ENCODE results near the gene IMPA2. TPM values are rescaled to one million over a fixed set of nuclear protein-coding genes. Genes with fewer than 3 reads are reported as not detected.
A peak's percentile ranks its signal among the peaks of the same experiment; 100 is the strongest.

Gene IMPA2
- total and polyA plus RNA-seq, 2 of the 13 experiments (the other 11 are each of a cell fraction or from before 2014, with no cell fraction given) = 37.8 to 71.8 TPM

- peak; percentile 84 for TF ChIP-seq MTF1 (CRISPR knock-in tag; IDR thresholded peaks at IDR 0.05)
- peak; percentile 95 for TF ChIP-seq MXD3 (CRISPR knock-in tag; IDR thresholded peaks at IDR 0.05)
- TF ChIP-seq ZBTB26 (CRISPR knock-in tag; IDR thresholded peaks at IDR 0.05; ENCODE audit: borderline replicate concordance) = peak; percentile 80
- TF ChIP-seq ZFY (CRISPR knock-in tag; IDR thresholded peaks at IDR 0.05) = peak; percentile 98
- TF ChIP-seq CHCHD3 (CRISPR knock-in tag; IDR thresholded peaks at IDR 0.05) = peak; percentile 45; the same call in 1 of the 2 replicates
- TF ChIP-seq FOXP1 (IDR thresholded peaks at IDR 0.05) = no peak
- peak; percentile 31; the same call in 1 of the 2 replicates for TF ChIP-seq FOXP1 (CRISPR knock-in tag; IDR thresholded peaks at IDR 0.05)
- TF ChIP-seq ZNF816 (CRISPR knock-in tag; IDR thresholded peaks at IDR 0.05; ENCODE audit: borderline replicate concordance) = peak; percentile 92
- TF ChIP-seq HNRNPUL1 (IDR thresholded peaks at IDR 0.05; ENCODE audit: low read depth, low read length) = no peak
- TF ChIP-seq ZNF576 (CRISPR knock-in tag; IDR thresholded peaks at IDR 0.05) = 0 out of 2 replicates have a peak, but pooled peaks have one; percentile 52
- TF ChIP-seq NFE2L2 (IDR thresholded peaks at IDR 0.05; ENCODE audit: low read length) = no peak
- no peak for TF ChIP-seq ZNF841 (CRISPR knock-in tag; IDR thresholded peaks at IDR 0.05; ENCODE audit: borderline replicate concordance)
- no peak for TF ChIP-seq CEBPG (CRISPR knock-in tag; IDR thresholded peaks at IDR 0.05)
- TF ChIP-seq ZNF124 (CRISPR knock-in tag; IDR thresholded peaks at IDR 0.05) = peak; percentile 34; the same call in 1 of the 2 replicates
- TF ChIP-seq ZNF552 (CRISPR knock-in tag; IDR thresholded peaks at IDR 0.05; ENCODE audit: borderline replicate concordance) = peak; percentile 65; the same call in 1 of the 2 replicates
- no peak for TF ChIP-seq TEAD3 (CRISPR knock-in tag; optimal IDR thresholded peaks at IDR 0.05; ENCODE audit: borderline replicate concordance)
- TF ChIP-seq NFYC (CRISPR knock-in tag; IDR thresholded peaks at IDR 0.05) = no peak; the same call in 1 of the 2 replicates
- no peak; the same call in 1 of the 2 replicates for TF ChIP-seq REXO4 (CRISPR knock-in tag; IDR thresholded peaks at IDR 0.05; ENCODE audit: borderline replicate concordance)
- no peak for TF ChIP-seq NFIB (CRISPR knock-in tag; IDR thresholded peaks at IDR 0.05; ENCODE audit: borderline replicate concordance)
- TF ChIP-seq RNF2 (conservative IDR thresholded peaks at IDR 0.05; ENCODE audit: low read depth) = peak; percentile 79; the same call in 1 of the 2 replicates
- no peak for TF ChIP-seq ZNF280D (CRISPR knock-in tag; IDR thresholded peaks at IDR 0.05)
- TF ChIP-seq ZNF768 (CRISPR knock-in tag; IDR thresholded peaks at IDR 0.05) = peak; percentile 70; the same call in 1 of the 2 replicates
- peak; percentile 82; the same call in 1 of the 2 replicates for TF ChIP-seq SALL1 (CRISPR knock-in tag; IDR thresholded peaks at IDR 0.05)
- TF ChIP-seq IRF1 (CRISPR knock-in tag; IDR thresholded peaks at IDR 0.05; ENCODE audit: low read depth) = no peak
- TF ChIP-seq ZBTB42 (CRISPR knock-in tag; IDR thresholded peaks at IDR 0.05) = peak; percentile 81; the same call in 1 of the 2 replicates
- TF ChIP-seq ZNF709 (CRISPR knock-in tag; IDR thresholded peaks at IDR 0.05) = peak; percentile 82; the same call in 1 of the 2 replicates
- TF ChIP-seq ZNF468 (CRISPR knock-in tag; IDR thresholded peaks at IDR 0.05) = 0 out of 2 replicates have a peak, but pooled peaks have one; percentile 39
Measured at GRCh38 chr18:11980494-11981191, 664 bp upstream of the IMPA2 start (continued).

All from HepG2 (cell line).